C4-2B (cell line): ENCODE results near the gene THOC1.

Experiments used
- H3K27ac ChIP-seq: fragments of 450-650 bp; 2 replicates; pipeline ENCODE4 v1.5.1; 2017
- CTCF ChIP-seq: fragments of 450-650 bp; conservative IDR thresholded peaks from 2 replicates; pipeline ENCODE4 v1.5.1; 2017; ENCODE audit warnings: mild to moderate bottlenecking
- ZFX ChIP-seq: fragments of 450-650 bp; IDR thresholded peaks from 2 replicates; pipeline ENCODE4 v1.6.1; 2017

The THOC1 gene

GRCh38 chr18:306608-307255 is 38.9 kb upstream of the THOC1 start:
- TF ChIP-seq ZFX, result no peak
- TF ChIP-seq CTCF, result no peak
- 0 out of 2 replicates have a peak overlapping the region, but pooled peaks have one; percentile 14 for H3K27ac ChIP-seq

GRCh38 chr18:305003-305501 is 37.2 kb upstream of the THOC1 start:
- H3K27ac ChIP-seq, result no peak overlapping the region
- TF ChIP-seq ZFX (no peak), CTCF (no peak)

GRCh38 chr18:303607-304006 is 35.8 kb upstream of the THOC1 start:
- H3K27ac ChIP-seq, result no peak overlapping the region
- TF ChIP-seq ZFX (no peak), CTCF (no peak)

GRCh38 chr18:303011-303410 is 35.2 kb upstream of the THOC1 start:
- no peak overlapping the region for H3K27ac ChIP-seq
- TF ChIP-seq ZFX, result no peak
- TF ChIP-seq CTCF, result no peak

GRCh38 chr18:302097-302496 is 34.2 kb upstream of the THOC1 start:
- no peak overlapping the region for H3K27ac ChIP-seq
- no peak for TF ChIP-seq ZFX
- TF ChIP-seq CTCF, result no peak

GRCh38 chr18:297936-298335 is 30.1 kb upstream of the THOC1 start:
- TF ChIP-seq CTCF, result no peak
- no peak overlapping the region for H3K27ac ChIP-seq

- TF ChIP-seq CTCF, result no peak
- TF ChIP-seq ZFX, result no peak
- no peak overlapping the region for H3K27ac ChIP-seq
These were observed 28.1 kb upstream of the THOC1 start for GRCh38 chr18:295756-296490.
